ENCODE results near the gene ENTHD1. TPM values are rescaled to one million over a fixed set of nuclear protein-coding genes. Genes with fewer than 3 reads are reported as not detected.

Gene ENTHD1
- total and polyA plus RNA-seq, 2 donors (not counting 3 experiments of a cell fraction or from before 2014, with no cell fraction given) = not detected

- FAIRE-seq (no peak), DNase-seq (ENCODE audit: low read depth, low spot score) (no peak)
- no peak overlapping the region for H2AFZ ChIP-seq (ENCODE audit: low read depth, low read length)
- no peak overlapping the region for H3K27ac ChIP-seq (ENCODE audit: insufficient read depth, low read depth, low read length)
- no TSS peak for BruUV-seq (replicated peaks)
- TF ChIP-seq MAX (IDR thresholded peaks at IDR 0.05; ENCODE audit: insufficient read depth, insufficient read length) (no peak), CTCF (IDR thresholded peaks at IDR 0.05; ENCODE audit: extremely low read depth in 1 of 2, insufficient read depth in 1 of 2, low read depth in 1 of 2, low read length in 2 of 2) (no peak), POLR2AphosphoS5 (IDR thresholded peaks at IDR 0.05; ENCODE audit: insufficient read depth, low read depth, low read length) (no peak), GATA2 (IDR thresholded peaks at IDR 0.05; ENCODE audit: insufficient read depth, insufficient read length, low read depth, low read length) (no peak), MYC (IDR thresholded peaks at IDR 0.05; ENCODE audit: low read depth, low read length) (no peak), JUN (IDR thresholded peaks at IDR 0.05; ENCODE audit: borderline replicate concordance, insufficient read depth, insufficient read length, low read depth) (no peak), EZH2 (IDR thresholded peaks at IDR 0.05; ENCODE audit: borderline replicate concordance, low read depth, low read length, severe bottlenecking) (no peak), FOS (IDR thresholded peaks at IDR 0.05; ENCODE audit: borderline replicate concordance, insufficient read depth, low read length) (no peak), POLR2A (IDR thresholded peaks at IDR 0.05; ENCODE audit: low read depth, low read length) (no peak)
- intact Hi-C loops (cut with micrococcal nuclease) (no loop called here), dilution Hi-C loops (cut with MboI; ENCODE audit: extremely low pct_ligation_motif_present, low sequenced_read_pairs) (no loop called here)
- ChIA-PET POLR2A (no interaction called here), CTCF (interaction anchor here (1.6 to 2.0 kb wide), 2 partner anchors 44 to 172 kb away, joined by 3 to 5 read pairs; no protein-coding TSS in a partner anchor)
- no peaks in the 10 kb centered on the region for H3K4me1 ChIP-seq (ENCODE audit: control insufficient read depth, extremely low read depth, insufficient read depth, low read length)
- no peaks in the 10 kb centered on the region for H4K20me1 ChIP-seq (replicated peaks; ENCODE audit: control insufficient read depth, extremely low read depth, insufficient read depth, low read length)
- no peak overlapping the region for H3K4me3 ChIP-seq (replicated peaks in 1 of 3; ENCODE audit: insufficient read depth in 1 of 3, low read depth in 1 of 3, low read length in 3 of 3)
- no peaks in the 10 kb centered on the region for H3K36me3 ChIP-seq (ENCODE audit: control insufficient read depth in 2 of 2, extremely low read depth in 1 of 2, insufficient read depth in 2 of 2, low read length in 2 of 2)
- H3K9ac ChIP-seq (replicated peaks; ENCODE audit: extremely low read depth, insufficient read depth, low read length) = no peak overlapping the region
- no peaks in the 10 kb centered on the region for H3K9me3 ChIP-seq (replicated peaks; ENCODE audit: control insufficient read depth, insufficient read depth, low read length)
- H3K79me2 ChIP-seq (ENCODE audit: control insufficient read depth, insufficient read depth, low read length) = no peaks in the 10 kb centered on the region
- H3K27me3 ChIP-seq (ENCODE audit: control insufficient read depth in 2 of 2, insufficient read depth in 2 of 2, low read length in 2 of 2) = peaks cover 4 to 8% of the 10 kb centered on the region in 2 experiments
- no peaks in the 10 kb centered on the region for H3K9me1 ChIP-seq (replicated peaks; ENCODE audit: control insufficient read depth, extremely low read depth, insufficient read depth, low read length)
- no peak overlapping the region for H3K4me2 ChIP-seq (ENCODE audit: insufficient read depth, low read length)
Measured at GRCh38 chr22:39852799-39853198, 40.8 kb downstream of the ENTHD1 start.
